HG03039 (cell line): ENCODE data around the gene DENND5B.
"Not testable (repeated sequence)": the region's sequence is repeated elsewhere in the genome, so short reads cannot be mapped to it uniquely, and the experiment has no call there.

Source experiments
- ATAC-seq: cut with Tn5 transposase; IDR thresholded peaks from one replicate; pipeline ENCODE4 v1.9.1; 2021; ENCODE audit warnings: mild to moderate bottlenecking, moderate library complexity; ENCODE audit not compliant: unreplicated experiment

The DENND5B gene

GRCh38 chr12:31477687-31478086, 113.2 kb downstream of the DENND5B start:
- ATAC-seq = no peak

GRCh38 chr12:31476437-31476836, 114.5 kb downstream of the DENND5B start:
- no peak for ATAC-seq

- not testable (repeated sequence) for ATAC-seq
Observed at GRCh38 chr12:31475610-31476009, 115.3 kb downstream of the DENND5B start.

GRCh38 chr12:31474751-31475150, 116.2 kb downstream of the DENND5B start:
- no peak for ATAC-seq

GRCh38 chr12:31471823-31472222, 119.1 kb downstream of the DENND5B start:
- no peak for ATAC-seq

GRCh38 chr12:31471051-31471450, 119.9 kb downstream of the DENND5B start:
- ATAC-seq = no peak

GRCh38 chr12:31470459-31470858, 120.5 kb downstream of the DENND5B start:
- no peak for ATAC-seq

GRCh38 chr12:31466768-31467167, 124.2 kb downstream of the DENND5B start:
- ATAC-seq = no peak

GRCh38 chr12:31465002-31465401, 125.9 kb downstream of the DENND5B start:
- ATAC-seq = no peak

- ATAC-seq = no peak
Observed at GRCh38 chr12:31460024-31460423, 130.9 kb downstream of the DENND5B start.

- no peak for ATAC-seq
Observed at GRCh38 chr12:31456562-31456961, 134.4 kb downstream of the DENND5B start.

- no peak for ATAC-seq
Observed at GRCh38 chr12:31444736-31445135, 146.2 kb downstream of the DENND5B start.

- ATAC-seq = no peak
Observed at GRCh38 chr12:31440586-31440985, 150.3 kb downstream of the DENND5B start.

- ATAC-seq = no peak
Observed at GRCh38 chr12:31440134-31440533, 150.8 kb downstream of the DENND5B start.

GRCh38 chr12:31431721-31432240, 159.2 kb downstream of the DENND5B start:
- no peak for ATAC-seq

GRCh38 chr12:31423405-31423804, 167.5 kb downstream of the DENND5B start:
- no peak for ATAC-seq

- ATAC-seq = no peak
Observed at GRCh38 chr12:31412292-31412801, 178.6 kb downstream of the DENND5B start.

GRCh38 chr12:31408763-31409162, 182.2 kb downstream of the DENND5B start:
- ATAC-seq = no peak

- ATAC-seq = no peak
Observed at GRCh38 chr12:31407562-31407961, 183.4 kb downstream of the DENND5B start.

GRCh38 chr12:31406345-31406744, 184.6 kb downstream of the DENND5B start:
- no peak for ATAC-seq

GRCh38 chr12:31405021-31405420, 185.9 kb downstream of the DENND5B start:
- ATAC-seq = no peak

- ATAC-seq = peak; percentile 69
Observed at GRCh38 chr12:31403099-31403607, 187.8 kb downstream of the DENND5B start.

- ATAC-seq = no peak
Observed at GRCh38 chr12:31393004-31393550, 197.9 kb downstream of the DENND5B start.
